Immature natural killer cell (primary cell): ENCODE data around the gene PTGER3. TPM values are rescaled to one million over a fixed set of nuclear protein-coding genes. Genes with fewer than 3 reads are reported as not detected.
"Not testable (repeated sequence)": the region's sequence is repeated elsewhere in the genome, so short reads cannot be mapped to it uniquely, and the experiment has no call there.

Experiments used
- DNase-seq, 3 donors: peaks; one replicate each; pipeline ENCODE4 v3.0.0; 2022; ENCODE audit warnings: mixed read lengths in 1 of 3
- H3K27ac Mint-ChIP-seq, 6 donors: one replicate each; pipeline ENCODE4 v1.8.0; 2020; ENCODE audit warnings: mixed read lengths in 6 of 6, mild to moderate bottlenecking in 5 of 6, inconsistent platforms in 4 of 6, moderate library complexity in 3 of 6
- H3K27me3 Mint-ChIP-seq, 3 donors: one replicate each; pipeline ENCODE4 v1.8.0; 2020 to 2021; ENCODE audit warnings: low read depth in 3 of 3, mild to moderate bottlenecking in 3 of 3, mixed read lengths in 3 of 3, moderate library complexity in 3 of 3, inconsistent platforms in 1 of 3
- H3K36me3 Mint-ChIP-seq, 3 donors: one replicate each; pipeline ENCODE4 v1.8.0; 2020; ENCODE audit warnings: mixed read lengths in 3 of 3, inconsistent platforms in 2 of 3, mild to moderate bottlenecking in 2 of 3
- H3K4me1 Mint-ChIP-seq, 2 donors: one replicate each; pipeline ENCODE4 v1.8.0; 2020; ENCODE audit warnings: inconsistent platforms in 2 of 2, mild to moderate bottlenecking in 2 of 2, mixed read lengths in 2 of 2, moderate library complexity in 1 of 2
- H3K4me3 Mint-ChIP-seq, 5 donors: one replicate each; pipeline ENCODE4 v1.8.0; 2020; ENCODE audit warnings: mild to moderate bottlenecking in 5 of 5, mixed read lengths in 5 of 5, inconsistent platforms in 3 of 5, moderate library complexity in 3 of 5
- H3K9me3 Mint-ChIP-seq, 6 donors: one replicate each; pipeline ENCODE4 v1.8.0; 2020; ENCODE audit warnings: mild to moderate bottlenecking in 6 of 6, mixed read lengths in 6 of 6, inconsistent platforms in 4 of 6, moderate library complexity in 3 of 6
- polyA plus RNA-seq, 3 donors: library from polyadenylated mRNA; unstranded; fragments of 300-500 nt; fragmentation: Illumina TruSeq; gene quantifications; one replicate each; pipeline ENCODE4 v1.2.3, GENCODE V29; 2021

PTGER3 gene
- polyA plus RNA-seq, 3 donors from 2014 or later: not detected

- not testable (repeated sequence) for DNase-seq, H3K36me3 Mint-ChIP-seq, H3K27ac Mint-ChIP-seq, H3K27me3 Mint-ChIP-seq, H3K4me1 Mint-ChIP-seq, H3K4me3 Mint-ChIP-seq, H3K9me3 Mint-ChIP-seq
These were observed 107.2 kb downstream of the PTGER3 start for GRCh38 chr1:70940398-70940797.

GRCh38 chr1:70934194-70934961 lies 113.2 kb downstream of the PTGER3 start:
- peaks cover 0 to 7% (median under 1%) of the 10 kb centered on the region in 6 donors for H3K9me3 Mint-ChIP-seq
- peaks cover 2 to 8% (median 6%) of the 10 kb centered on the region in 3 donors for H3K27me3 Mint-ChIP-seq
- DNase-seq: no peak
- H3K4me3 Mint-ChIP-seq: no peak overlapping the region
- no peak overlapping the region for H3K27ac Mint-ChIP-seq
- no peaks in the 10 kb centered on the region for H3K36me3 Mint-ChIP-seq
- H3K4me1 Mint-ChIP-seq: peaks cover 3 to 8% of the 10 kb centered on the region in 2 donors

DNA sequence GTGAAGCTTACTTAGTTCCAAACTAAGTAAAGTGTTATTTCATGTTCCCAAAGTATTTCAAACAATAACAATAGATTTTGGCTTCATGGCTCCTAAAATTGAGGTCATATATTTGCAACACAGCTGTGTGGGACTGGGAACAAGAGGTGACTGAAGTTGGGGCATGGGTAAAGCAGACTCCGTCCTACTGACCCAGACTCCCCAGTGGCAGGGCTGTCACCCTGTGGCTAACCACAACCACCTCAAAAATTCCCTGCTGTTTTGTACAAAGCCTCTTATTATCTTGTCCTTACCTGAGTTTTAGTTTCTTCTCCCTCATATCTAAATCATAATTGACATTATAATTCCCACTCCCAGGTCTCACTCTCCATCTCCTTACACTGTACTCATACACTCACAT lies 117.6 kb downstream of the PTGER3 start:
- peaks cover 1 to 3% (median 2%) of the 10 kb centered on the region in 3 donors for H3K27me3 Mint-ChIP-seq
- H3K27ac Mint-ChIP-seq: no peak overlapping the region
- DNase-seq: no peak
- H3K9me3 Mint-ChIP-seq: peaks cover 0 to 4% (median 0%) of the 10 kb centered on the region in 6 donors
- H3K4me3 Mint-ChIP-seq: no peak overlapping the region
- H3K36me3 Mint-ChIP-seq: no peaks in the 10 kb centered on the region
- peaks cover 3 to 8% of the 10 kb centered on the region in 2 donors for H3K4me1 Mint-ChIP-seq

DNA sequence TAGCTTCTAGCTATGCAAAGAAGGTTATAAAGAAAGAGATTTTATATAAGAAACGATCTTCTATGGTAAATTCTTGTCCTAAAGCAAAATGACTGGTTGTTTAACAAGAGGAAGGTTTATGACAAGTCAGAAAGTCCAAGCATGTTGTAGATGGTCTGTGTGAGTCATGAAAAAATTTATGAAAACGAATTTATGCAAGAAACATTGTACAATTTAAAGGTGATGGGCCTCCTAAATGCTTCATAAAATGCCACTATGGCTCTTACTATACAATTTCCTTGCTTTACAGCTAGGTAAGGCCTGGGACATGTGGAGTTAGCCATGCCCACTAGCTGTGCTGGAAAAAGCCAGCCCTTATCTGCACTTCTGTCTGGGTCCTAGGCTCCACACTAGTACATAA lies 125.4 kb downstream of the PTGER3 start:
- DNase-seq: no peak
- H3K27me3 Mint-ChIP-seq: peaks cover 2 to 4% (median 3%) of the 10 kb centered on the region in 3 donors
- peaks cover 6 to 34% (median 9%) of the 10 kb centered on the region in 6 donors for H3K9me3 Mint-ChIP-seq
- H3K4me3 Mint-ChIP-seq: no peak overlapping the region
- H3K4me1 Mint-ChIP-seq: no peaks in the 10 kb centered on the region
- no peak overlapping the region for H3K27ac Mint-ChIP-seq
- peaks cover 0 to 5% (median 0%) of the 10 kb centered on the region in 3 donors for H3K36me3 Mint-ChIP-seq

Other genes with a start within 250 kb of the PTGER3 start
- gene ZRANB2, start 33.2 kb upstream of the PTGER3 start, polyA plus RNA-seq: 10 to 100 TPM; 17.0 to 53.8 (median 47.2) TPM